Measurements from ENCODE around the gene KRT9. TPM values are rescaled to one million over a fixed set of nuclear protein-coding genes. Genes with fewer than 3 reads are reported as not detected.

KRT9 gene
- total and polyA plus RNA-seq, 10 of the 15 experiments (the other 5 are each of a cell fraction or from before 2014, with no cell fraction given), result not detected

- TF ChIP-seq, protein P1, sequence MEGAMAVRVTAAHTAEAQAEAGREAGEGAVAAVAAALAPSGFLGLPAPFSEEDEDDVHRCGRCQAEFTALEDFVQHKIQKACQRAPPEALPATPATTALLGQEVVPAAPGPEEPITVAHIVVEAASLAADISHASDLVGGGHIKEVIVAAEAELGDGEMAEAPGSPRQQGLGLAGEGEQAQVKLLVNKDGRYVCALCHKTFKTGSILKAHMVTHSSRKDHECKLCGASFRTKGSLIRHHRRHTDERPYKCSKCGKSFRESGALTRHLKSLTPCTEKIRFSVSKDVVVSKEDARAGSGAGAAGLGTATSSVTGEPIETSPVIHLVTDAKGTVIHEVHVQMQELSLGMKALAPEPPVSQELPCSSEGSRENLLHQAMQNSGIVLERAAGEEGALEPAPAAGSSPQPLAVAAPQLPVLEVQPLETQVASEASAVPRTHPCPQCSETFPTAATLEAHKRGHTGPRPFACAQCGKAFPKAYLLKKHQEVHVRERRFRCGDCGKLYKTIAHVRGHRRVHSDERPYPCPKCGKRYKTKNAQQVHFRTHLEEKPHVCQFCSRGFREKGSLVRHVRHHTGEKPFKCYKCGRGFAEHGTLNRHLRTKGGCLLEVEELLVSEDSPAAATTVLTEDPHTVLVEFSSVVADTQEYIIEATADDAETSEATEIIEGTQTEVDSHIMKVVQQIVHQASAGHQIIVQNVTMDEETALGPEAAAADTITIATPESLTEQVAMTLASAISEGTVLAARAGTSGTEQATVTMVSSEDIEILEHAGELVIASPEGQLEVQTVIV (IDR thresholded peaks at IDR 0.05; ENCODE audit: borderline replicate concordance, partially characterized antibody), result no peak
- intact Hi-C loops (cut with micrococcal nuclease; ENCODE audit: unreplicated experiment), result no loop called here
- Histone ChIP-seq H3K36me3 (ENCODE audit: control insufficient read depth in 2 of 2, insufficient read depth in 2 of 2, low read length in 1 of 2) (no peaks in the 10 kb centered on the region), H3K9ac (ENCODE audit: control insufficient read depth, insufficient read depth, low read length) (no peak overlapping the region), H2AFZ (ENCODE audit: control insufficient read depth, low read depth, low read length) (no peak overlapping the region), H3K9me3 (replicated peaks; ENCODE audit: control insufficient read depth, insufficient read depth, low read length) (no peaks in the 10 kb centered on the region), H3K4me3 (no peak overlapping the region), H3K27ac (ENCODE audit: control insufficient read depth, insufficient read depth) (no peak overlapping the region), H4K20me1 (ENCODE audit: control insufficient read depth, insufficient read depth) (no peaks in the 10 kb centered on the region), H3K4me2 (ENCODE audit: control insufficient read depth, insufficient read depth) (no peak overlapping the region), H3K4me1 (ENCODE audit: control insufficient read depth, insufficient read depth, low read length) (no peaks in the 10 kb centered on the region), H3K27me3 (replicated peaks in 1 of 2; ENCODE audit: control insufficient read depth in 2 of 2, insufficient read depth in 2 of 2, low read length in 1 of 2) (peaks cover 0 to 2% of the 10 kb centered on the region in 2 experiments; a peak in 2 of 4 replicates), H3K79me2 (ENCODE audit: control insufficient read depth, insufficient read depth, low read length) (no peaks in the 10 kb centered on the region)
- DNase-seq (ENCODE audit: low read depth, low spot score) (no peak), ATAC-seq (no peak), FAIRE-seq (no peak)
- ChIA-PET CTCF (interaction anchor here (1.3 to 1.4 kb wide), 2 partner anchors 9 to 75 kb away, joined by 3 to 4 read pairs; no protein-coding TSS in a partner anchor), RAD21 (ENCODE audit: unreplicated experiment) (no interaction called here), POLR2A (no interaction called here), SMC1A (ENCODE audit: uncharacterized antibody, unreplicated experiment) (no interaction called here)
- 0% methylated on average over 7 of the region's 8 CpGs for WGBS (ENCODE audit: insufficient coverage, insufficient replicate concordance, low lambda C conversion rate, missing lambda C conversion rate)
- in situ Hi-C loops (cut with MboI), result no loop called here
- BruUV-seq (replicated peaks), result no TSS peak
Observed at GRCh38 chr17:41588126-41588810, 16.4 kb upstream of the KRT9 start.

GRCh38 chr17:41586863-41587495 is 15.1 kb upstream of the KRT9 start, which contains the start of gene KRT14:
KRT14 (minus strand) TSS chr17:41586895; CDS start chr17:41586834, 61 bp downstream.
- no peak within 1 kb of the TSS for H2AFZ ChIP-seq (ENCODE audit: control insufficient read depth, low read depth, low read length)
- no peaks in the 10 kb centered on the region for H3K79me2 ChIP-seq (ENCODE audit: control insufficient read depth, insufficient read depth, low read length)
- intact Hi-C loops (cut with micrococcal nuclease; ENCODE audit: unreplicated experiment), result no loop called here
- no peaks in the 10 kb centered on the region for H3K4me1 ChIP-seq (ENCODE audit: control insufficient read depth, insufficient read depth, low read length)
- ChIA-PET SMC1A (ENCODE audit: uncharacterized antibody, unreplicated experiment) (no interaction called here), POLR2A (no interaction called here), RAD21 (ENCODE audit: unreplicated experiment) (no interaction called here), CTCF (interaction anchor here (1.3 kb wide), 1 partner anchor 76 kb away, joined by 4 read pairs; no protein-coding TSS in a partner anchor)
- ATAC-seq, result no peak
- H3K9me3 ChIP-seq (replicated peaks; ENCODE audit: control insufficient read depth, insufficient read depth, low read length), result no peaks in the 10 kb centered on the region
- H3K27ac ChIP-seq (ENCODE audit: control insufficient read depth, insufficient read depth), result no peak within 1 kb of the TSS
- H3K36me3 ChIP-seq (ENCODE audit: control insufficient read depth in 2 of 2, insufficient read depth in 2 of 2, low read length in 1 of 2), result no peaks in the 10 kb centered on the region
- no peak within 1 kb of the TSS for H3K4me3 ChIP-seq
- no TSS peak for BruUV-seq (replicated peaks)
- no peak for FAIRE-seq
- H4K20me1 ChIP-seq (ENCODE audit: control insufficient read depth, insufficient read depth), result no peaks in the 10 kb centered on the region
- H3K4me2 ChIP-seq (ENCODE audit: control insufficient read depth, insufficient read depth), result no peak within 1 kb of the TSS
- no peak within 1 kb of the TSS for H3K9ac ChIP-seq (ENCODE audit: control insufficient read depth, insufficient read depth, low read length)
- no peak for DNase-seq (ENCODE audit: low read depth, low spot score)
- 47% methylated on average over 15 of the region's 15 CpGs for WGBS (ENCODE audit: insufficient coverage, insufficient replicate concordance, low lambda C conversion rate, missing lambda C conversion rate)
- in situ Hi-C loops (cut with MboI), result no loop called here
- H3K27me3 ChIP-seq (replicated peaks in 1 of 2; ENCODE audit: control insufficient read depth in 2 of 2, insufficient read depth in 2 of 2, low read length in 1 of 2), result peaks cover 0 to 2% of the 10 kb centered on the region in 2 experiments; a peak in 2 of 4 replicates
- TF ChIP-seq ASH2L (IDR thresholded peaks at IDR 0.05; ENCODE audit: borderline replicate concordance, low read depth), result no peak
- TF ChIP-seq SUZ12 (IDR thresholded peaks at IDR 0.05; ENCODE audit: unreplicated experiment), result no peak
- TF ChIP-seq ZNF24 (IDR thresholded peaks at IDR 0.05), result no peak
- TF ChIP-seq, protein P2, sequence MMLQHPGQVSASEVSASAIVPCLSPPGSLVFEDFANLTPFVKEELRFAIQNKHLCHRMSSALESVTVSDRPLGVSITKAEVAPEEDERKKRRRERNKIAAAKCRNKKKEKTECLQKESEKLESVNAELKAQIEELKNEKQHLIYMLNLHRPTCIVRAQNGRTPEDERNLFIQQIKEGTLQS (IDR thresholded peaks at IDR 0.05; ENCODE audit: borderline replicate concordance, extremely low read depth, low read depth, low read length), result no peak
- no peak for TF ChIP-seq ATF7 (IDR thresholded peaks at IDR 0.05; ENCODE audit: low read depth)
- no peak for TF ChIP-seq TCF7 (IDR thresholded peaks at IDR 0.05; ENCODE audit: borderline replicate concordance)
- TF ChIP-seq, protein P3, sequence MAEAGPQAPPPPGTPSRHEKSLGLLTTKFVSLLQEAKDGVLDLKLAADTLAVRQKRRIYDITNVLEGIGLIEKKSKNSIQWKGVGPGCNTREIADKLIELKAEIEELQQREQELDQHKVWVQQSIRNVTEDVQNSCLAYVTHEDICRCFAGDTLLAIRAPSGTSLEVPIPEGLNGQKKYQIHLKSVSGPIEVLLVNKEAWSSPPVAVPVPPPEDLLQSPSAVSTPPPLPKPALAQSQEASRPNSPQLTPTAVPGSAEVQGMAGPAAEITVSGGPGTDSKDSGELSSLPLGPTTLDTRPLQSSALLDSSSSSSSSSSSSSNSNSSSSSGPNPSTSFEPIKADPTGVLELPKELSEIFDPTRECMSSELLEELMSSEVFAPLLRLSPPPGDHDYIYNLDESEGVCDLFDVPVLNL (IDR thresholded peaks at IDR 0.05; ENCODE audit: low read depth, low read length), result no peak
- no peak for TF ChIP-seq ESRRA (IDR thresholded peaks at IDR 0.05; ENCODE audit: low read length)
- TF ChIP-seq EP300 (IDR thresholded peaks at IDR 0.05; ENCODE audit: borderline replicate concordance in 1 of 2, control insufficient read depth in 1 of 2, low read depth in 2 of 2, low read length in 2 of 2), result no peak
- TF ChIP-seq RAD21 (IDR thresholded peaks at IDR 0.05; ENCODE audit: insufficient read depth, low read depth, low read length), result no peak
- TF ChIP-seq RB1 (IDR thresholded peaks at IDR 0.05; ENCODE audit: borderline replicate concordance), result no peak
